IPS DF 4.7 (cell line): ENCODE measurements around the gene SEMA4D.

Experiments used
- DNase-seq: peaks from one replicate; pipeline ENCODE4 v3.0.0-alpha.2; 2013; ENCODE audit warnings: low spot score; ENCODE audit errors: extremely low read depth

Gene SEMA4D

DNA sequence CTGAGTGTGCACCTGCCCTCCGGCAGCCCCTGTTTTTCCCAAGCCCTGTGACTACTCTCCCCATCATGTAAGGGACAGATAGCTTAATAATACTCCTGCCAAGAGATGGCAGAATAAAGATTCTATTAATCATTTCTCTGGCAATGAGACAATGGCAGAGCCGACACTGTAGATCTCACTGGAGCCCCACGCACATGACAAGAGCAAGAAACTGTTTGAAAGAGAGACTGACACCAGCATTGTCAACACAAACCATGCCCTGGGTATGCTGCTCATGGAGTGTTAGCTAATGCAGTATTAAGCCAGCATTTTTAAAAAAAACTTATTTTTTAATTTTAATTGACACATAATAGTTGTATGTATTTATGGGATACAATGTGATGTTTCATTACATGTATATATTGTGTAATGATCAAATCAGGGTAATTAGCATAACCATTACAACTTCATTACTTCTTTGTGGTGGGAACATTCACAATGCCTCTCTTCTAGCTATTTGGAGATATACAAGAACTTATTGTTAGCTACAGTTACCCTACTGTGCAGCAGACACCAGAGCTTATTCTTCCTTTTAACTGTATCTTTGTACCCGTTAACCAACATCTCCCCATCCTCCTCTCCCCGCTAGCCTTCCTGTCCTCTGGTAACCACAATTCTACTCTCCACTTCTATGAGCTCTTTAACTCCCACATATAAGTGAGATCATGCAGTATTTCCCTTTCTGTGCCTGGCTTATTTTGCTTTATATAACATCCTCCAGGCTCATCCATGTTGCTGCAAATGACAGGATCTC lies 31.5 kb upstream of the SEMA4D start:
- DNase-seq, result no peak

DNA sequence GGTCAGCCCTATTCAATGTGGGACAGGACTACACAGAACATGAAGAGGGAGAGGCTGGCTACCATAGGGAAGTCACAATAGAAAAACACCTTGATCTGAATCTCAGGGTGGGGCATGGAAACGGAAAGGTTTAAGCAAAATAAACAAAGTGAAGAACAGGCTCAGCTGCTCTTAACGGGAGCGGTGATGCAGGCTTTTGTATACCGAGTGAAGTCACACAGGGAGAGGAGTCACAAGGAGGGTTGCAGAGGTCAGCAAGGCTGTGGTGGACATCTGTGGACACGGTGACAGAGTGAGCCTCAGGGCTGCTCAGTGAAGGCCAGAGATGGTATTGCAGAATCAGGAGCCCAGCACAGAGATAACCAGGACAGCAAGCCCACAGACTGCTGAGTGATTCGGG lies 30.6 kb upstream of the SEMA4D start:
- DNase-seq, result no peak

DNA sequence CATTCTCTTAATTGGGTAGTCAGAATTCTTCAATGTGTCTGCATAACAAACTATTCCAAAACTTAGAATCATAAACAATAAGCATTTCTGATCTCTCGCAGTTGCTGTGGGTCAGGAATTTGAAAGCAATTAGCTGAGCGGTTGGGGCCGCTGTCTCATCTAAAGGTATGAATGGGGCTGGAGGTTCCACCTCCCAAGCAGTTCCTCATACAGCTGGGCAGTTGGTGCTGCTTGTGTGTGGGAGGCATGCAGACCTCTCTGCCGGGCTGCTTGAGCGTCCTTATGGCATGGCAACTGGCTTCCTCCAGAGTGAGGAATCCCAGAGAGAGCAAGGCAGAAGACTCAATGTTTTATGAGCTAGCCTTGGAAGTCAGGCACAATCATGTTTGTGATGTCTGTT lies 30.2 kb upstream of the SEMA4D start:
- no peak for DNase-seq

DNA sequence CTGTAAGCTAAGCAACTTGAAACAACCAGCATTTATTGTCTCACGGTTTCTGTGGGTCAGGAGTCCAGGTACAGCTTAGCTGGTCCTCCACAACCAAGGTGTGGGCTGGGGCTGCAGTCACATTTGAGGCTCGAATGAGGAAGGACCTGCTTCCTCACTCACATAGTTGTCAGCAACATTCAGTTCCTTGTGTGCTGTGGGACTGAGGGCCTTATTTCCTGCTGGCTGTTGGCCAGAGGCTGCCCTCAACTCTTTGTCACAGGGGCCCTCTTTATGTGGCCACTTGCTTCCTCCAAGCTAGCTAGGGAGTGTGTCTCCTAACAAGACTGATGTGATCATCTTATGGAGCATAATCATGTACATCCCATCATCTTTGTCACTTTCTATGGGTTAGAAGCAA lies 29.2 kb upstream of the SEMA4D start:
- no peak for DNase-seq

DNA sequence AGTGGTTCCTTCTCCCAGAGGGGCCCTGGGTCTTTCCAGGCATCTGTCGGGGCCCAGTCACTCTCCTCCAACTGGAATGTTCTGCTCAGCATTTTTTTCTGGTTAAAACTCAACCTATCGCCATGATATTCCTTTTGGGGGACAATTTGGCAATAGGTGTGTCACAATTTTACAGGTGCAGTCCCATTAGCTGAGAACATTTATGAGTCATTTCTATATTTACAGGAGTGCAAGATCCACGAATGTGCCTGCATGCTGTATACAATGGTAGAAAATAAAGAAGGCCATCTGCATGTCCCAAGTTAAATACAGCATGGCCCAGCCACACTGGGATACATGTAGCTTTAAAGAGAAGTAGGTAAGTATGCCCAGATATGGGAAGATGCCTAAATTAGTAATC lies 28.8 kb upstream of the SEMA4D start:
- no peak for DNase-seq

DNA sequence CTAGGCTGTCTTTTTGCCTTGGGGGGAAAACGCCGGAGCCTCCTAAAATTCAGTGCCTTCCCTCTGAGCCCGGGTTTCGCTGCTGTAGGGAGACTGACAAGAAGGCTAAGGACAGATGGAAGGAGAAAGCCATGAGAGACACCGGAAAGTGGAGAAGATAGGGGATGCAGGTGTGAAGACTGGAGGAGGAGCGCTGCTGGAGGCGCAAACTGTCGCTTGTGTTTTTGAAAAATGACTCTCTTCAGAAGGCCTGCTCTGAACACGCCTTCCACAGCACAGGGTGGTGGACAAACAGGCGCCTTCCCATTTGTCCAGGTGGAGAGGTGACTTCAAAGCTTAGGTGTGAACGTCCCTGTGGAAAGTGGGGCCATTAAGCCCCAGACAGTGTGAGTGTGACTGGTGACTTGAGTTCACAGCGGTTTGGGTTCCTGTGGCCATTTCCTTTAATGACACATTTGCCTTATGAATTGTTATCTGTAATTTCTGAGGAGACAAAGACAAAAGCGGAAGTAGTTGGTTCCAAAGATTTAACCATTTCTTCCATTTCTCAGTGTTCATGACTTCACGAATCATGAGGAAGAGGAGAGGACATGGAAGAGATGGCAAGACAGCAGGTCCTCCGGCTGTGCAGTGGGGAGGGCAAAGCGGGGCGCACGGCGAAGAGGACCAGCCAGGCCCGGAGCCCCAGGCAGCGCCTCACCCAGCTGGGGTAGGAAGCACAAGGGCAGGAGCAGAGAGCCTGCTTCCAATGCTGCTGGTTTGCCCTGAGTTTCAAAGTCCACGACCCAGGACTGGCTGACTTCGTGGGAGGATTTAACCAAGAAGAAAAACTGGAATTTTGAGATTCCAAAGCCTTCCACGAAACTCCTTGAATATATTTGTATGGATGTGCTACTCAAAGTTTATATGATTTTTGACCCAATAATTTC lies 27.8 kb upstream of the SEMA4D start:
- DNase-seq, result no peak

DNA sequence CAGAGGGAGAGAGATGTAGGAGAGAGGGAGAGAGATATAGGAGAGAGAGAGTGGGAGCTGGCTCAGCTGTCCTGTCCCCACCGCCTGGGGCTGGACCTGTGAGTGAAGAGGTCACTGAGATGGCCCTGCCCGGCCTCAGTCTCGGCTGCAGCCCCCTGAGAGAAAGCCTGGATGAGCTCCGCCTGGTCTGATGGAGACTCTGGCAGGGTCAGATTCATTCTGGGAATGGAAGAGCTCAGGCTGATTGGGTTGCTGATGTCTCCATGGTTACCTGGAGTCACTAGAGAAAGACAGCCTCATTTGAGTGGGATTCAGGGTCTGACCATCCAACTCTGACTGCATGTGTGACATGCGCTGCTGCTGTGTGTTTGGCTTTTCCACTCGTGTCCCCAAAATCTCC lies 27.1 kb upstream of the SEMA4D start:
- no peak for DNase-seq

DNA sequence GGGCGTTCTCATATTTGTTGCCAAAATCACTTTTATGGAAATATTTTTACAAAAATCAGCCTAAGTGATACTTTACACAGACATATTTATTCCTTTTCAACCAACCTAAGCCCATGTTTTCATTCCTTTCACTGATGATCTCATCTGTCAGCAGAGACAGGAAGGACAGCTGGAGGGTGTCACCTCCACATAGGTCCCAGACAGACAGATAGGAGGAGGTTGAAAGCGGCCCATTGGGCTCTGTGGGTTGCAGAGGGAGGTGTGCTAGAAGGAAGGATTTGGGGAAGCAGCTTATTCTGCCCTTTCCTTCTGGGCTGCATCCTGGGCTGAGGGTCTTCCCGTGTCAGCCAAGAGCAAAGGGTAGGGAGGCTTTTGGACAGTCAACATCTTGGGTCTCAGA lies 26.0 kb upstream of the SEMA4D start:
- no peak for DNase-seq

DNA sequence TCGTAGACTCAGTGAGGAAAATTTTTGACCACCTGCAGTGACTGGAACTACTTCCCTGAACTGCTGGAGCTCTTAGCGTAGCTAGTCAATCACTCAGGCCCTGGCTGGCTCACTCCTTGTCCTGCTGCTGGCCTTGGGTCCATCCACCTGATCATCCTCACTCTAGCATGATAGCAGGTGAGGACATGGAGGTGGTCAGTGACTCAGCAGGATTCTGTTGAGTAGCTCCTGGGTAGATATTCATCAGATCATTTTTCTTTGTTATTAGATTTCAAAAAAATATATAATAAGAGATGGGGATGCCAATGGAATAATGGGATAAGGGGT lies 25.0 kb upstream of the SEMA4D start:
- DNase-seq, result no peak

DNA sequence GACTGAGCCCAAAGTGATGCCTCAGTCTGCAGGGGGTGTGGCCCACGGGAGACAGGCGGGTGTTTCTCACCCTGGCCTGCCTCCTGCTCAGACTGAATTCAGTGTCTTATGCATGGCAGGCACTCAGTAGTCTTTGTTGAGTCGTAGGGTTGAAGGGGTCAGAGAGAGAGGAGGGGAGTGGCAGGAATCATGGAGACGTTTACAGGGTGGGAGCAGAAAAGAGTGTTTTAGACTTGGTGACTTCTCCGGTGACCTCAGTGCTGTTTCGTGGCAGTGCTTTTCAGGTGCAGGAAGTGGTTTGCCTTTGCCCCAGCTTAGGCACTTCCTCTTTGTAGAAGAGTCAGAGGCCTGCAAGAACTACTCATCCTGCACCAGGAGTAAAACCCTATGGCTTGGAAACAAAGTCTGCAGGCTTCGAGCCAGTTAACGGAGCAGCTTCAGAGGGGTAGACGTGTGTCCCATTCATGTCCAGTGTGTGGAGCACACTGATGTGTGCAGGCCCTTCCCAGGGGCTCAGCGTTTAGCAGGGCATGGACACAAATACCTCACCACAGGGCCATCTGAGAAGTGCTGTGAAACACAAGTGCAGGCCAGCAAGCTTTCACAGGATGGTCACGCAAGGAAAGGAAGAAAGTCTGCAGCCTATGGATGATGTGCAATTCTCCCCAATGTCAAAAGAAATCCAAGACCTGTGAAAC lies 24.5 kb upstream of the SEMA4D start:
- DNase-seq, result no peak

DNA sequence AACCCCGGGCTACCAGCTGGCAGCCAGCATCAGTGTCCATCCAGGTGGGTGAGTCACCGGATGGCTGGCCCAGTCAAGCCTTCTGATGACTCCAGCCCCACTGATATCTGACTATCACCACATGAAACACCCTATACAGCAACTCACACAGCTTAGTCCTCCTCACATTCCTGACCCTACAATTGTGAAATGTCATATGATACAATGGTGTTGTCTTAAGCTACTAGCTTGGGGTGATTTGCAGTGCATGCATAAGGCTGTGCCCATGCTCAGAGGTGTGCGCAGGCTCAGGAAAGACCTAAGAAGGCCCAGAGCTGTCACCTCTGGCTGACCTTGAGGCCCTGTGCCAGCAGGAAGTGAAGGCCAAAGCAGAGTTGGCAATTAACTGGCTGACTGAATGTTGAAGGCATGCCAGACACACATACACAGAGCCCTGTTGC lies 21.5 kb upstream of the SEMA4D start:
- DNase-seq, result no peak

DNA sequence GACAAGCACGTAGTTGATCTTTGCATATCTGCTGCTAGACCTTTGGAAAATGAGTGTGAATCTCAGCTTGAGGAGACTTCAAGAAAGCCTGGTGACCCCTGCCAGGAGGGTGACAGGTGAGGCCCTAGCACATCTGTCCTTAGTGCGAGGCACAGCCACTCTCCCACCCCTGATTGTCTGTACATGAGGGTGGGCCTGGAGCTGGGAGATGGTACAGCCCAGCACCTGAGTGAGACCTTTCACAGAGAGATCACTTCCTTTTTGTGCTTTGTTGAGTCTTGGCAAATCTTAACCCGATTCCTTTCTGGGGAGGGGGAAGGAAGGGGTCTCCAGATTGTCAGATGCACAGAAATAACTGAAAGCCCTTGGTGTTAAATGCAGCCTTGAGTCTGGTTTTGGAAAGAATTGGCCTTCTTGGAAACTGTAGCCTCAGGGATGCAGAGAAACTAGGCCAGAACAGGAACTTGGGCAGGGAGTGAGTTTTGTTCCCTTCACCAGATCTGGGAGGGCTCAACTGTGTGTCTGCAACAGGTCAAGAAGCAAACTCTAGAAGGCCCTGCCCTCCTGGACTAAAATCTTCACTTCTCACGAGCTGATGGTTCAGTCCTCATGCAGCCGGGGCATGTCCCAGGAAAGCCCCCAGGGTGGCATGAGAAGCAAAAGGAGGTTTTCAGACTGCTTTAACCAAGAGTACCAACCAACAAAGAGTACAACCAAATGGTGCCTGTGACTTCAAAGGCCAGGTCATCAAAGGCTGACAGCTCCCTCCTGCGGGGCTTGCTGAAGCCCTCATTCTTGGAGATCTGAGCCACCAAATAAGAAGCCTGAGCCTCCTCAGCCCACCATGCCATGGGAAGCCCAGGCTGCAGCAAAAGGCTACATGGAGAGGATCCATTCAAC lies 20.8 kb upstream of the SEMA4D start:
- no peak for DNase-seq

DNA sequence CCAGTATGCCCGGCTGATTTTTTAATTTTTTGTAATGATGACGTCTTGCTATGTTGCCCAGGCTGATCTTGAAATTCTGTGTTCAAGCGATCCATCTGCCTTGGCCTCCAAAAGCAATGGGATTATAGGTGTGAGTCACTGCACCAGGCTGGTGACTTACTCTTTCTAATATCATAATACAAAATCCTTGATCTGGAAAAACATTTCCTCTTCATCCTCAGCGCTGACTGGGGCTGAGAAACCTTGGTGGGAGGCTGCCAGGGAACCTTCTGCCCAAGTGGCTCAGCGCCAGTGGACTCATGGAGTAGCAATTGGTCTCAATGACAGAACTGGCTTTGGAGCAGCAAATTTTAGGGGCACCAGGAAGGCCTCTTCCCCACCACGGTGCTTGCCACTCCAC lies 17.5 kb upstream of the SEMA4D start:
- DNase-seq, result no peak

DNA sequence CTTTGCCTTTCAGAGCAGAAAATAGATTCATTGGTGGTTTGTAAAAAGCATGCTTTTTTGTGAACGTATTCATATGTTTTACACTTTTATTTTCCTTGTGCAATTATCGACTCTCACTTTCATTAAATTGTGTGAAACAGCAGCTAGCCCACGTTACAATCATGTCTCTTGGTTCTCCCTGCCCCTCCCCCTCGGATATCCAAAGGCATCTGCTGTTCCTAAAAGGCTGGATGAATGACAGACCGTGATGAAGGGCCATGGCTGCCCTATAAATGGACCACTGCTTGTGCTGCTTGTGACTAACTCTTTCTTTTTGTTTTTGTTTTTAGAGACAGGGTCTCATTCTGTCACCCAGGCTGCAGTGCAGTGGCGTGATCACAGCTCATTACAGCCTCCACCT lies 17.0 kb upstream of the SEMA4D start:
- no peak for DNase-seq

DNA sequence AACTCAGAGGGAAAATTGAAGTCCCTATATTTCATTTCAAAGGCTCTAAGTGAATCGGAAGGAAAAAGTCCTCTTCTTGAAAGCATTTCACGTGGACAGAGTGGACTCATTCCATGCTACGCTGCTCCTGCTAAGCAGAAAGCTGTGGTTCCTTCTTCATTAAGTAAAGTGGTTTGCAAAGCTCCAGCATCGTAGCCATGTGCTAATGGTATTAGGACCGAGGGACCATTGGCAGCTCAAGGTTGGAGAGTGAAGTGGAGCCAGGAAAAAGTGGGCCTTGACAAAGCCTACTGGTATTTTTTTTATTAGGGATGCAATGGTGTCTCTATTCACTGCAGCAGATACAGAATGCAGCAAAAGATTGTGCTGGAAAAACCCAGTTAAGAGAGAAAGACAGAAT lies 16.4 kb upstream of the SEMA4D start:
- DNase-seq, result no peak

DNA sequence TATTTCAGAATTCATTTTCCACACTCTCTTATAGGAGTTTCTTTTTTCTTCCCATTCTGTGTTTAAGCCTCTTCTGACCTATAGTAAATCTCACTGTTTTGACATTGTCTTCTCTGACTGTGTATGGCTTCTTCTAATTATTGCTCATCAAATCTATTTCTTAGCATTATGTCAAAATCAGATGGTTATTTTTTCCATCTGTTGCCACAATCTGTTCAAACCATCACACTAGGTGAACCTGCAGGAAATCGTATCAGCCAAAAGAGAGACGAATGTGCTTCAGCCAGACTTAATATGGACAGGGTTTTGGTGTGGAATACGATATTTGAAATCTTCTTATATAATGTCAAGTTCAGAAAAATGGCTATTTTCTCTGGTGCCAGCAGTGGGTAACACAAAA lies 15.9 kb upstream of the SEMA4D start:
- DNase-seq, result no peak

DNA sequence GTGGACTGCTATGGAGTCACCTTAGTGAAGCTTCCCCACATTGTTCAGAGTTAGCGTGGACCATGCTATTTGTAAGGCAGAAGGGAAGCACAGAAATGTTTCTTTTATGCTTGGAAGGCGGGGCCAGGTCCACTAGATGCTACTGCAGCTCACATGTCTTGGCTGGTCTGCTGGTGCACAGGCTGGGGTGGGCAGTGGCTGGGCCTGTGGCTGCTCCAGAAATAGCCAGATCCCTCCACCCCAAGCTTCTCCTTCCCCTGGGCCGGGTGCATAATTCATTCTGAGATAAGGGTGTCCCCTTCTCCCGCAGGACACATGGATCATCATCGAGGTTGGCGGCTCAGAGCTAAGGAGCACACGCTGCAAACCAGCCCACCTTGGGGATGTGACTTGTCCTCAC lies 14.5 kb upstream of the SEMA4D start:
- DNase-seq, result no peak

DNA sequence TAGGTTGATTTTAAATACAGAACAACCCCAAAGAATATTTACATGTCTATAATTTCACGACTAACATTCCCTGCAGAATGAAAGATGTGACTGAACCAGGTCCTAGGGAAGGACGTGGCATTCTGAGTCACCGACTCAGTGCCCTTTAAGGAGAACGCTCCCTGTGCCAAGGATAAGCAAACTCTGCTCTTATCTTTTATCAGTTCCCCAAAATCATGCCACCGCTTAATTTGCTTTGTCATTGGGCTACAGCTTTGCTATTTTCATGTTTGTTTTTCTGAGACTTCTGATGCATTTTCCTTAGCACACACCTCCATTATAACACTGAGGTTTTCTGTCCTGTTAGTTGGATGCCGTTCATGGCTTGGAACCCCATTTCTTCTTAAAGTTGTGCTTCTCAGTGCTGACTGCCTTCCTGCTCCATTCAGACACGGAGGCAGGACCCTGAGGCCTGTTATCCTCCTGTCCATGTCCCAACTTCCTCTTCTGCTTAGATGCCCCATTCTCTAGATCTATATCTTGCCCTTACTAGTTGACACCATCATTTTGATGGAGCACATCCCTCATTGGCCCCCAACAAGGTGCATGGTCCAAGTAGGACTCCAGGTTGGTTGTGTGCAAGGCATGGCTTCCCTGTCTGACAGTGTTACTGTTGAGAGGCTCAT lies 11.2 kb upstream of the SEMA4D start:
- no peak for DNase-seq

DNA sequence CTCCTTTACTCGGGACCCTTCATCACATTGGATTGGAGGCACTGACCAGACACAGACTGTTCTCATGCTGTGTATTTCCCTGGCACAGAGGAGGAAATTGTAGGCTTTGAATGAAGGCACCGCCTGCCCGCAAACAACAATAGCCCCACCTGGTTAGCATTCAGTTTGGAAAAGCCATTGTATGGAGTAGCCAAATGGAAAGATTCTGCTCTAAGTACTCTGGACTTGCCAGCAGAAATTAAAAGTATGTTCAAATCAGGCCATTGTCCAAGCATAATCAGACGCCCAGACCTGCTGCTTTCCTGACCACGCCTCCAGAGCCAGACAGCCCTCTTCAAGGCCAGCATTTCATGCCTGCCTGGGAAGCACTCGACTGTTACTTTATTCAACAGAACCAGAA lies 8.0 kb upstream of the SEMA4D start:
- DNase-seq, result no peak

DNA sequence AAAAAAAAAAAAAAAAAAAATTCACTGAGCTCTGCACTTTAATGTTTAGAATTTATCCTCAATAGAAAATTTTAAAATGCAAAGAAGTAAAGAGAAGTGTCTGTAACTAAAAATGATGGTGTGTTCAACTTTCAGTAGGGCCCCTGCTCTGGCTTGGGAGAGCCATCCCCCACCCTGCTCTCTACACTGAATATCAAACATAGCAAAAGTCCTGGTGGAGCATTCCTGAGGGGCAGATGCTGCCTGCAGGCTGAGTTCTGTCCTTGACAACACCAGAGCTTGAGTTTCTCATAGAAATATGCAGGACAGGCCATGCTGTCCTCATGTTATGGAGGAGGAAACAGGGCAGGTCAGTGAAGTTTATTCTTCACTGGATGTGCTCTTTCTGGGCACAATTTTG lies 7.1 kb upstream of the SEMA4D start:
- DNase-seq, result no peak

DNA sequence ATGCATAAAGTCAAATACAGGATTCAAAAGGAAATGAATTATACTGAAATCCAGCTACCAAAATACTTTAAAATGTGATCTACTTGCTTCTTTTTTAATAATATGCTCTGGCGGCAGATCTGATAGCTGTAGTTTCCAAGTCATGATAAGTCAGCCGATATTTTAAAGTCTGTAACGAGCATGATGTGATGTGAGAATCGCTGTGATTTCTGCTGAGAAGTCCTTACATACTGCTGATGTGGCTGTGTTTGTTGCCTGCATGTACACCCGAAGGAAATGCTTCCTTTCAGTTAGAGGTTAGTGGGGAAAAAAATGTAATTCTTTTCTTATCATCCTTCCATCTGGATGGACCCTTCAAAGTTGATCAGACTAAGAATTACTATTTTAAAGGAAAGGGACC lies 4.8 kb upstream of the SEMA4D start:
- DNase-seq, result no peak
